ENCODE data around the gene UBE2E2. TPM values are rescaled to one million over a fixed set of nuclear protein-coding genes. Genes with fewer than 3 reads are reported as not detected.

UBE2E2 gene
- total RNA-seq, 4 donors from 2014 or later, result 26.5 to 44.0 (median 37.0) TPM

- 88 to 95% methylated on average over 2 of the region's 2 CpGs for WGBS, 2 donors
- intact Hi-C loops (cut with DNase I), result no loop called here
- no peak overlapping the region for H3K4me3 ChIP-seq
These were observed 388.2 kb downstream of the UBE2E2 start for GRCh38 chr3:23591374-23591773.

DNA sequence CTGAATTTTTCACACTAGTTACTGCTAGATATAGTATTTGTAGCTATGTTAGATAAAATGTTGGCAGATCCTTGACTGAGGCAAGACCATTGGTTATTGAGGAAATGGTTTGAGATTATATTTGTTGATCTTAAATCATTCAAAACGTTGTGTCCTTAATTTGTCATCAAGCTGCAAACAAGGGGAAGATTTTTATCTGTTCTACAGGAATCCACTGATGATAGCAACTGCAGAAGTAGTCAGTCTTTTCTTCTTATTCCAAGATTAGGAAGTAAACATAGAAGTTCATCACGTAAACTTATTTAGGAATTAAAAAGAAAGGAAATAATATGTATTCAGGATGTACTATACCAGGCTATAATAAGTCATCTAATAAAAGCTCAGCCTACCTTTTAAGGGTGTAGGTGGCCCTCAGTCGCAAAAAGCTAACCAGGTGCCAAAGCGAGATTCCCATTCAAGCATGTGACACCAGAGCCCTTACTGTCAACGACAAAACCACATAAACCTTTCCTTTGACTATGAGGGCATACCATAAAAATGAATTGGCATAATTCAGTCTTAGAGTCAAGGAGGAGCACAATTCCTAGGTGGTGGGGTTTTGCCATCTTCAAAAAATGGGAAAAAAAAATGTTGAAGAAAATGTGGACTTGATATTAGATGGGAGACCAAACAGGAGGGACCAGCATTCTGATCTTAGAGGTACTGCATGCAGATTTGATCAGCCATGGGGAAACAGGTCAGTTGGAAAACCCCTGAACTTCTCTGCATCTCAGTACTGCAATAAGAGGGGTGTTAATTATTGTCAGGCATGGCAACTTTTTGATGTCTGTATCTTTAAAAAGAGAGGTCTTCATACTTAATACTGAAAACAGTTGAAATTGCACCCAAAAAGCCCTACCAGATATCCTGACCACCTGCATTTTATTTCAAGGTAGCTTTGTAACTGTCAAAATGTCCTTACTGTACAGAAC, 390.1 kb downstream of the UBE2E2 start:
- Histone ChIP-seq H3K4me3 (no peak overlapping the region), H3K27ac (no peak overlapping the region), H3K27me3 (no peaks in the 10 kb centered on the region), H3K4me1 (no peaks in the 10 kb centered on the region), H3K36me3 (no peaks in the 10 kb centered on the region), H3K9me3 (no peaks in the 10 kb centered on the region)
- no peak for DNase-seq
- intact Hi-C loops (cut with DNase I), result no loop called here
- TF ChIP-seq CTCF (IDR thresholded peaks at IDR 0.05), result no peak
- TF ChIP-seq POLR2A (IDR thresholded peaks at IDR 0.05), result no peak
- 73 to 82% methylated on average over 5 of the region's 5 CpGs for WGBS, 2 donors

More at GRCh38 chr3:23591374-23591773, 388.2 kb downstream of the UBE2E2 start:
- Histone ChIP-seq H3K36me3 (no peaks in the 10 kb centered on the region), H3K27ac (no peak overlapping the region), H3K27me3 (no peaks in the 10 kb centered on the region), H3K9me3 (no peaks in the 10 kb centered on the region), H3K4me1 (no peaks in the 10 kb centered on the region)
- TF ChIP-seq CTCF (IDR thresholded peaks at IDR 0.05) (no peak), POLR2A (IDR thresholded peaks at IDR 0.05) (no peak)
- no peak for DNase-seq

- TF ChIP-seq CTCF (IDR thresholded peaks at IDR 0.05) (no peak), POLR2A (IDR thresholded peaks at IDR 0.05) (no peak)
- 70% methylated on average over 4 of the region's 4 CpGs for WGBS, 2 donors
- Histone ChIP-seq H3K36me3 (no peaks in the 10 kb centered on the region), H3K9me3 (no peaks in the 10 kb centered on the region), H3K27ac (no peak overlapping the region), H3K4me3 (no peak overlapping the region), H3K27me3 (no peaks in the 10 kb centered on the region), H3K4me1 (no peaks in the 10 kb centered on the region)
- intact Hi-C loops (cut with DNase I), result no loop called here
- no peak for DNase-seq
These were observed 390.9 kb downstream of the UBE2E2 start for GRCh38 chr3:23594066-23594465.

GRCh38 chr3:23594894-23595670, 392.0 kb downstream of the UBE2E2 start:
- H3K9me3 ChIP-seq, result no peaks in the 10 kb centered on the region
- H3K27ac ChIP-seq, result no peak overlapping the region
- no peaks in the 10 kb centered on the region for H3K27me3 ChIP-seq
- no peaks in the 10 kb centered on the region for H3K36me3 ChIP-seq
- 73 to 79% methylated on average over 5 of the region's 5 CpGs for WGBS, 2 donors
- H3K4me3 ChIP-seq, result no peak overlapping the region
- no peak for DNase-seq
- no peaks in the 10 kb centered on the region for H3K4me1 ChIP-seq
- TF ChIP-seq POLR2A (IDR thresholded peaks at IDR 0.05), result no peak
- no peak for TF ChIP-seq CTCF (IDR thresholded peaks at IDR 0.05)
- intact Hi-C loops (cut with DNase I), result no loop called here

DNA sequence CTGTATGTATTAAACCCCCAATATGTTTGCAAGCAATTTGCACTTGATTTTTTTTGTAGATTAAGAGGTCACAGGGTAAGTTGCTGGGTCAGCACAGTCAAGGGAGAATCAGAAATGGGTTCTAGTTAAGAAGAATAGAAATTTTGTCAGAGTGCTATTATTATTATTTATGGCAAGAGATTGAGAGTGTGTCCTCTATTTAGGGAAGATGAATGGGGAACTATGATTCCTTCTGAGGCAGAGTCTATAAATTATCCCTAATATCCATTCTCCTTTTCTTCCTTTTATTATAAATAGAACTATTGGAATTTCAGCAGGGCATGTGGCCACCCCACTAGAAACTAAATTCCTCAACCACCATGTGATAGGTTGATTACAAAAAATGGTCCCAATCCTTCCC, 392.7 kb downstream of the UBE2E2 start:
- Histone ChIP-seq H3K9me3 (no peaks in the 10 kb centered on the region), H3K4me3 (no peak overlapping the region), H3K4me1 (peaks cover 0 to 2% (median 0%) of the 10 kb centered on the region in 3 donors), H3K27ac (no peak overlapping the region), H3K27me3 (no peaks in the 10 kb centered on the region), H3K36me3 (no peaks in the 10 kb centered on the region)
- TF ChIP-seq CTCF (IDR thresholded peaks at IDR 0.05), result no peak
- TF ChIP-seq POLR2A (IDR thresholded peaks at IDR 0.05), result no peak
- no peak for DNase-seq
- intact Hi-C loops (cut with DNase I), result no loop called here

Data from esophagus squamous epithelium (tissue), 5 donors.